H9 (cell line): ENCODE results near the gene DNAJC12. TPM values are rescaled to one million over a fixed set of nuclear protein-coding genes. Genes with fewer than 3 reads are reported as not detected.
A peak's percentile ranks its signal among the peaks of the same experiment; 100 is the strongest.
"Not testable (repeated sequence)": the region's sequence is repeated elsewhere in the genome, so short reads cannot be mapped to it uniquely, and the experiment has no call there.

Source experiments
- DNase-seq: peaks from one replicate; pipeline ENCODE4 v3.0.0-alpha.2; 2017
- H2AFZ ChIP-seq: one replicate; pipeline ENCODE4 v1.6.1; 2013; ENCODE audit warnings: mild to moderate bottlenecking, low read length, control low read depth, moderate library complexity
- H2AK5ac ChIP-seq: 2 replicates; pipeline ENCODE4 v1.6.1; 2013; ENCODE audit warnings: low read length, control low read depth, mixed read lengths; ENCODE audit not compliant: insufficient read length
- H2BK120ac ChIP-seq: one replicate; pipeline ENCODE4 v1.6.1; 2013; ENCODE audit warnings: low read depth, mild to moderate bottlenecking, low read length, control low read depth, inconsistent platforms; ENCODE audit not compliant: poor library complexity, severe bottlenecking
- H2BK12ac ChIP-seq: 2 replicates; pipeline ENCODE4 v1.6.1; 2013; ENCODE audit warnings: low read length, control low read depth, mixed read lengths, low read depth; ENCODE audit not compliant: insufficient read length
- H2BK15ac ChIP-seq: 2 replicates; pipeline ENCODE4 v1.6.1; 2013; ENCODE audit warnings: low read depth, low read length, control low read depth
- H2BK20ac ChIP-seq: one replicate; pipeline ENCODE4 v1.6.1; 2013; ENCODE audit warnings: low read depth, mild to moderate bottlenecking, low read length, control low read depth, inconsistent platforms; ENCODE audit not compliant: poor library complexity, severe bottlenecking
- H2BK5ac ChIP-seq: 2 replicates; pipeline ENCODE4 v1.6.1; 2013; ENCODE audit warnings: low read length, control low read depth, mixed read lengths; ENCODE audit not compliant: insufficient read length
- H3K14ac ChIP-seq: 2 replicates; pipeline ENCODE4 v1.6.1; 2013; ENCODE audit warnings: low read length, control low read depth; ENCODE audit not compliant: insufficient read depth
- H3K18ac ChIP-seq: 2 replicates; pipeline ENCODE4 v1.6.1; 2013; ENCODE audit warnings: low read depth, mild to moderate bottlenecking, mixed read lengths, low read length, control low read depth; ENCODE audit not compliant: insufficient read length
- H3K23ac ChIP-seq: 2 replicates; pipeline ENCODE4 v1.6.1; 2013; ENCODE audit warnings: low read length, control low read depth, mixed read lengths, low read depth; ENCODE audit not compliant: insufficient read length
- H3K23me2 ChIP-seq: 2 replicates; pipeline ENCODE4 v1.6.1; 2013; ENCODE audit warnings: low read depth, mild to moderate bottlenecking, mixed read lengths, low read length, control low read depth; ENCODE audit not compliant: insufficient read length, poor library complexity, severe bottlenecking
- H3K27ac ChIP-seq: 2 replicates; pipeline ENCODE4 v1.5.1; 2013; ENCODE audit warnings: low read length, control low read depth, mixed read lengths, low read depth; ENCODE audit not compliant: insufficient read length
- H3K27me3 ChIP-seq: 2 replicates; pipeline ENCODE4 v1.6.1; 2013; ENCODE audit warnings: low read length, control low read depth, inconsistent platforms; ENCODE audit not compliant: insufficient read depth
- H3K4ac ChIP-seq: 2 replicates; pipeline ENCODE4 v1.6.1; 2013; ENCODE audit warnings: low read depth, mild to moderate bottlenecking, control low read depth, inconsistent platforms, low read length, moderate library complexity
- H3K4me1 ChIP-seq: 2 replicates; pipeline ENCODE4 v1.6.1; 2013; ENCODE audit warnings: low read length, control low read depth, inconsistent platforms; ENCODE audit not compliant: insufficient read depth
- H3K4me2 ChIP-seq: 2 replicates; pipeline ENCODE4 v1.6.1; 2013; ENCODE audit warnings: low read length, control low read depth, mixed read lengths; ENCODE audit not compliant: insufficient read length, insufficient read depth
- H3K56ac ChIP-seq: 2 replicates; pipeline ENCODE4 v1.6.1; 2013; ENCODE audit warnings: low read depth, mild to moderate bottlenecking, mixed read lengths, low read length, control low read depth; ENCODE audit not compliant: insufficient read length
- H3K79me1 ChIP-seq: 2 replicates; pipeline ENCODE4 v1.6.1; 2013; ENCODE audit warnings: low read depth, mild to moderate bottlenecking, moderate library complexity, low read length, control low read depth, inconsistent platforms; ENCODE audit not compliant: insufficient read depth, poor library complexity, severe bottlenecking
- H3K79me2 ChIP-seq: 2 replicates; pipeline ENCODE4 v1.6.1; 2013; ENCODE audit warnings: low read length, control low read depth, inconsistent platforms; ENCODE audit not compliant: insufficient read depth
- H3K9ac ChIP-seq: 2 replicates; pipeline ENCODE4 v1.6.1; 2013; ENCODE audit warnings: low read length, control low read depth, mixed read lengths; ENCODE audit not compliant: insufficient read length; ENCODE audit errors: extremely low read depth
- H3K9me3 ChIP-seq: one replicate; pipeline ENCODE4 v1.6.1; 2013; ENCODE audit warnings: low read depth, low read length, inconsistent platforms; ENCODE audit not compliant: control insufficient read depth
- H3T11ph ChIP-seq: one replicate; pipeline ENCODE4 v1.6.1; 2013; ENCODE audit warnings: mild to moderate bottlenecking, low read length, control low read depth, inconsistent platforms
- H4K20me1 ChIP-seq: one replicate; pipeline ENCODE4 v1.6.1; 2013; ENCODE audit not compliant: control insufficient read depth, insufficient read length, insufficient read depth
- H4K5ac ChIP-seq: 2 replicates; pipeline ENCODE4 v1.6.1; 2013; ENCODE audit warnings: low read depth, mild to moderate bottlenecking, mixed read lengths, low read length, control low read depth; ENCODE audit not compliant: insufficient read length
- H4K8ac ChIP-seq: replicated peaks from 2 replicates; pipeline ENCODE4 v1.6.1; 2013; ENCODE audit warnings: low read length, control low read depth, mixed read lengths, low read depth; ENCODE audit not compliant: insufficient read length
- H4K91ac ChIP-seq: 2 replicates; pipeline ENCODE4 v1.6.1; 2013; ENCODE audit warnings: low read depth, mild to moderate bottlenecking, moderate library complexity, mixed read lengths, low read length, control low read depth; ENCODE audit not compliant: insufficient read length
- H3K27ac Mint-ChIP-seq, 3 experiments: 2 replicates in 2 of 3; 3 replicates in 1 of 3; pipeline ENCODE4 v1.8.0; 2020 to 2021; ENCODE audit warnings: mixed read lengths in 3 of 3, mild to moderate bottlenecking in 1 of 3, moderate library complexity in 1 of 3
- H3K27me3 Mint-ChIP-seq: 2 replicates; pipeline ENCODE4 v1.8.0; 2021; ENCODE audit warnings: low read depth, mild to moderate bottlenecking, moderate library complexity, mixed read lengths
- H3K36me3 Mint-ChIP-seq, 3 experiments: 2 replicates in 2 of 3; 3 replicates in 1 of 3; pipeline ENCODE4 v1.8.0; 2020 to 2021; ENCODE audit warnings: low read depth in 3 of 3, mixed read lengths in 3 of 3; ENCODE audit not compliant: insufficient read depth in 1 of 3
- H3K4me1 Mint-ChIP-seq, 2 experiments: 2 replicates each; pipeline ENCODE4 v1.8.0; 2020; ENCODE audit warnings: mixed read lengths in 2 of 2
- H3K4me3 Mint-ChIP-seq, 2 experiments: 2 replicates in 1 of 2; 3 replicates in 1 of 2; pipeline ENCODE4 v1.8.0; 2020 to 2021; ENCODE audit warnings: mild to moderate bottlenecking in 2 of 2, mixed read lengths in 2 of 2, moderate library complexity in 1 of 2
- H3K9me3 Mint-ChIP-seq, 2 experiments: 2 replicates in 1 of 2; 3 replicates in 1 of 2; pipeline ENCODE4 v1.8.0; 2020; ENCODE audit warnings: mild to moderate bottlenecking in 2 of 2, mixed read lengths in 2 of 2, moderate library complexity in 1 of 2
- CTCF ChIP-seq: fragments of 200-600 bp; sonication (generic); conservative IDR thresholded peaks from 3 replicates; pipeline ENCODE4 v1.8.0; 2021; ENCODE audit warnings: antibody characterized with exemption, mild to moderate bottlenecking
- WGBS: extraction: QIAGEN DNeasy Blood & Tissue Kit; methylation state at CpG from one replicate; pipeline ENCODE4 v1.1.7; 2013; ENCODE audit warnings: missing lambda C conversion rate, low lambda C conversion rate, mixed read lengths; ENCODE audit not compliant: insufficient read length; ENCODE audit errors: extremely low coverage; 5-methylcytosine and 5-hydroxymethylcytosine counted together
- total RNA-seq: library from RNA; stranded (reverse); gene quantifications from 2 replicates; pipeline ENCODE4 v1.2.1, GENCODE V29; 2021

Gene DNAJC12
- total RNA-seq, 1 experiment from 2014 or later, result 0.85 TPM

GRCh38 chr10:67763499-67764011 lies 74.4 kb downstream of the DNAJC12 start:
- Histone ChIP-seq H4K5ac (no peak overlapping the region), H3K79me2 (no peaks in the 10 kb centered on the region), H3K9me3 (no peaks in the 10 kb centered on the region), H4K20me1 (no peaks in the 10 kb centered on the region), H4K8ac (no peak overlapping the region), H2BK20ac (no peak overlapping the region), H3K23me2 (no peaks in the 10 kb centered on the region), H3K14ac (peak overlapping the region; percentile 80; the same call in 1 of the 2 replicates), H3K27ac (no peak overlapping the region), H3K4ac (no peak overlapping the region), H3T11ph (no peak overlapping the region), H2AK5ac (no peak overlapping the region), H3K23ac (no peak overlapping the region), H3K9ac (peak overlapping the region; percentile 57), H3K27me3 (peaks cover 2% of the 10 kb centered on the region; the same call in 1 of the 2 replicates), H4K91ac (no peak overlapping the region), H3K4me2 (peak overlapping the region; percentile 68), H2BK15ac (no peak overlapping the region), H3K56ac (no peak overlapping the region), H3K18ac (peak overlapping the region; percentile 30), H3K4me1 (peaks cover 3% of the 10 kb centered on the region; the same call in 1 of the 2 replicates), H3K79me1 (no peaks in the 10 kb centered on the region), H2AFZ (peak overlapping the region; percentile 97), H2BK12ac (no peak overlapping the region), H2BK120ac (no peak overlapping the region), H2BK5ac (no peak overlapping the region)
- H3K27ac Mint-ChIP-seq, result peak overlapping the region in 1 of 3 experiments; percentile 57; a peak in 2 of 7 replicates
- no CpG with 5 or more reads among the region's 22 CpGs for WGBS
- H3K4me1 Mint-ChIP-seq, result peaks cover 0 to 6% of the 10 kb centered on the region in 2 experiments; a peak in 1 of 4 replicates
- H3K4me3 Mint-ChIP-seq, result peak overlapping the region; percentile 93 to 94
- H3K36me3 Mint-ChIP-seq, result no peaks in the 10 kb centered on the region; a peak in 1 of 7 replicates
- peak; percentile 79 for DNase-seq
- H3K9me3 Mint-ChIP-seq, result peaks cover 0 to 2% of the 10 kb centered on the region in 2 experiments; a peak in 3 of 5 replicates
- peaks cover 6% of the 10 kb centered on the region; the same call in 1 of the 2 replicates for H3K27me3 Mint-ChIP-seq
- TF ChIP-seq CTCF, result no peak

- not testable (repeated sequence) for H3K79me1 ChIP-seq
Measured at GRCh38 chr10:67762567-67762966, 75.4 kb downstream of the DNAJC12 start.

More at GRCh38 chr10:67762567-67762966, 75.4 kb downstream of the DNAJC12 start:
- H2BK12ac ChIP-seq, H4K5ac ChIP-seq, H3K18ac ChIP-seq, H3K36me3 Mint-ChIP-seq, DNase-seq, H4K91ac ChIP-seq, H3T11ph ChIP-seq, H2BK5ac ChIP-seq, H3K23me2 ChIP-seq, H3K56ac ChIP-seq, H3K4ac ChIP-seq, H2BK20ac ChIP-seq, H3K27me3 ChIP-seq, H3K27ac ChIP-seq, H3K4me2 ChIP-seq, H2BK15ac ChIP-seq, H3K4me1 Mint-ChIP-seq, H2AFZ ChIP-seq, H3K27ac Mint-ChIP-seq, H3K9me3 ChIP-seq, H2AK5ac ChIP-seq, H4K8ac ChIP-seq, H3K27me3 Mint-ChIP-seq, H3K9ac ChIP-seq, H3K4me3 Mint-ChIP-seq, H4K20me1 ChIP-seq, H3K9me3 Mint-ChIP-seq, H3K79me2 ChIP-seq, H3K14ac ChIP-seq, H2BK120ac ChIP-seq, H3K4me1 ChIP-seq, H3K23ac ChIP-seq: not testable (repeated sequence)
- WGBS, result no CpG with 5 or more reads among the region's 9 CpGs
